Measurements from ENCODE around the gene NXPH4.

DNA sequence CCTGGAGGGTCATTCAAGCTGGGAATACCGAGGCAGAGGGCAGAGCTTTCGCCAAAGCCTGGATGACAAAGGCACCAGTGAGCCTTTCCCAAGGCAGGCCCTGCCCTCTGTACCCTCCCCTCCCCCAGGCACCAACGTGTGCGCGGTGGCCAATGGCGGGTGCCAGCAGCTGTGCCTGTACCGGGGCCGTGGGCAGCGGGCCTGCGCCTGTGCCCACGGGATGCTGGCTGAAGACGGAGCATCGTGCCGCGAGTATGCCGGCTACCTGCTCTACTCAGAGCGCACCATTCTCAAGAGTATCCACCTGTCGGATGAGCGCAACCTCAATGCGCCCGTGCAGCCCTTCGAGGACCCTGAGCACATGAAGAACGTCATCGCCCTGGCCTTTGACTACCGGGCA is 31.2 kb upstream of the NXPH4 start:
- TF ChIP-seq, protein P1, sequence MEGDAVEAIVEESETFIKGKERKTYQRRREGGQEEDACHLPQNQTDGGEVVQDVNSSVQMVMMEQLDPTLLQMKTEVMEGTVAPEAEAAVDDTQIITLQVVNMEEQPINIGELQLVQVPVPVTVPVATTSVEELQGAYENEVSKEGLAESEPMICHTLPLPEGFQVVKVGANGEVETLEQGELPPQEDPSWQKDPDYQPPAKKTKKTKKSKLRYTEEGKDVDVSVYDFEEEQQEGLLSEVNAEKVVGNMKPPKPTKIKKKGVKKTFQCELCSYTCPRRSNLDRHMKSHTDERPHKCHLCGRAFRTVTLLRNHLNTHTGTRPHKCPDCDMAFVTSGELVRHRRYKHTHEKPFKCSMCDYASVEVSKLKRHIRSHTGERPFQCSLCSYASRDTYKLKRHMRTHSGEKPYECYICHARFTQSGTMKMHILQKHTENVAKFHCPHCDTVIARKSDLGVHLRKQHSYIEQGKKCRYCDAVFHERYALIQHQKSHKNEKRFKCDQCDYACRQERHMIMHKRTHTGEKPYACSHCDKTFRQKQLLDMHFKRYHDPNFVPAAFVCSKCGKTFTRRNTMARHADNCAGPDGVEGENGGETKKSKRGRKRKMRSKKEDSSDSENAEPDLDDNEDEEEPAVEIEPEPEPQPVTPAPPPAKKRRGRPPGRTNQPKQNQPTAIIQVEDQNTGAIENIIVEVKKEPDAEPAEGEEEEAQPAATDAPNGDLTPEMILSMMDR (conservative IDR thresholded peaks at IDR 0.05) = no peak
- TF ChIP-seq ZFX (IDR thresholded peaks at IDR 0.05) = no peak
